Activated naive CD4-positive, alpha-beta T cell treated with anti-CD3 and anti-CD28 coated beads for 36 hours (primary cell): Measurements from ENCODE around the gene SLC25A31. TPM values are rescaled to one million over a fixed set of nuclear protein-coding genes. Genes with fewer than 3 reads are reported as not detected.

Source experiments
- CTCF ChIA-PET: fragments of 350-600 bp; sonication (Branson Sonifier 250); formaldehyde crosslinking; loops from one replicate; lab custom pipeline; 2021; ENCODE audit warnings: antibody characterized with exemption; lab: Charles Lee
- DNase-seq: peaks from one replicate; pipeline ENCODE4 v3.0.0-alpha.2; 2020
- H3K27ac Mint-ChIP-seq: one replicate; pipeline ENCODE4 v1.8.0; 2021; ENCODE audit warnings: mild to moderate bottlenecking, mixed read lengths
- H3K27me3 Mint-ChIP-seq: one replicate; pipeline ENCODE4 v1.8.0; 2021; ENCODE audit warnings: low read depth, mixed read lengths
- H3K36me3 Mint-ChIP-seq: one replicate; pipeline ENCODE4 v1.8.0; 2021; ENCODE audit warnings: low read depth, mixed read lengths
- H3K4me1 Mint-ChIP-seq: one replicate; pipeline ENCODE4 v1.8.0; 2021; ENCODE audit warnings: low read depth, mixed read lengths
- H3K4me3 Mint-ChIP-seq: one replicate; pipeline ENCODE4 v1.8.0; 2021; ENCODE audit warnings: mild to moderate bottlenecking, moderate library complexity, mixed read lengths
- H3K9me3 Mint-ChIP-seq: one replicate; pipeline ENCODE4 v1.8.0; 2021; ENCODE audit warnings: mixed read lengths
- intact Hi-C: fragments of 100-400 bp; cut with micrococcal nuclease; formaldehyde crosslinking; loops from one replicate; pipeline ENCODE4 v1.15.1; 2023
- total RNA-seq, 2 experiments: library from RNA; stranded (reverse); gene quantifications; one replicate each; pipeline ENCODE4 v1.2.3, GENCODE V29; 2021

The SLC25A31 gene
- total RNA-seq: not detected

DNA sequence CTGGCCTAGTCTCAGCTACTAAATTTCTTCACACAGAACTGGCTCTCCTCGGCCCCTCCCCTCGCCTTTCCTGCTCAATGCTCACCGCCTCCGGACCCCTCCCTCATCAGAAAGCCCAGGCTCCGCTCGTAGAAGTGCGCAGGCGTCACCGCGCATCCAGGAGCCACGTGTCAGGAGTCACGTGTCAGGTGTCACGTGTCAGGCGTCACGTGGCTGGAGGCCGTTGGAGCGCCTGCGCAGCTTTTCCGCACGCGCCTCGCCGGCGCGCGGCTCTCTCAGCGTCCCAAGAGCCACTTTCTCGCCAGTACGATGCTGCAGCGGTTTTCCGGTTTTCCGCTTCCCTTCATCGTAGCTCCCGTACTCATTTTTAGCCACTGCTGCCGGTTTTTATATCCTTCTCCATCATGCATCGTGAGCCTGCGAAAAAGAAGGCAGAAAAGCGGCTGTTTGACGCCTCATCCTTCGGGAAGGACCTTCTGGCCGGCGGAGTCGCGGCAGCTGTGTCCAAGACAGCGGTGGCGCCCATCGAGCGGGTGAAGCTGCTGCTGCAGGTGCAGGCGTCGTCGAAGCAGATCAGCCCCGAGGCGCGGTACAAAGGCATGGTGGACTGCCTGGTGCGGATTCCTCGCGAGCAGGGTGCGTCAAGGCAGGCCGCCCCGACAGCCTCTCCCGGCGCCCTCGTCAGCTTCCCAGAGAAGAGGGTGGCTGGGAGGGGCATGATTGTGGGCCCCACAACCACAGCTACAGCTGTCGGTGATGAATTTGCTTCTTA lies at the start of gene SLC25A31:
Gene SLC25A31 (plus strand): TSS at position 259 of the 772 bp plus-strand sequence. CDS start 146 bp downstream, at position 405.
- Mint-ChIP-seq H3K36me3 (no peaks in the 10 kb centered on the region), H3K27ac (no peak within 1 kb of the TSS), H3K9me3 (no peaks in the 10 kb centered on the region), H3K27me3 (peaks cover 2% of the 10 kb centered on the region), H3K4me3 (no peak within 1 kb of the TSS), H3K4me1 (no peaks in the 10 kb centered on the region)
- no peak for DNase-seq
- CTCF ChIA-PET: no interaction called here
- intact Hi-C loops: loop anchor here (5.0 kb wide), 1 partner anchor 193 kb away; no protein-coding TSS in a partner anchor

DNA sequence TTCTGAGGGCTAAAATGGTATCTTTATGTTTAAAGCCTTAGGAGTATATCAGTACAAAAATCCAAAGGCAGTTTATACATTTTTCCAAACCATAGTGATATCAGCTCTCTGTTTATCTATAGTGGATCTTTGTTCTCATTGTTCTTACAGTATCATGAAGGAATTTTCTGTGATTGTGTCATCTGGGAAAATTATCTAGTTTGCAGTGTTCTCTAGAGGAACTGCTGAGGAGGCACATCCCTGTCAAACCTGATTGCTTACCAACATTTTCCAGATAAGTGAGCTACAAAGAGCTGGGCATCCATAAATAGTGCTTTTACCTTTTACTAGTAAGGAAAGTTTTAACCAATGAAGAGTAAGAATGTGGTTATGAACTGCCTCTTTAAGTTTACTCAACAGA lies 44.9 kb upstream of the SLC25A31 start:
- CTCF ChIA-PET: no interaction called here
- peaks cover 2% of the 10 kb centered on the region for H3K27me3 Mint-ChIP-seq
- no peak overlapping the region for H3K4me3 Mint-ChIP-seq
- no peak for DNase-seq
- H3K4me1 Mint-ChIP-seq: no peaks in the 10 kb centered on the region
- intact Hi-C loops: no loop called here
- H3K36me3 Mint-ChIP-seq: no peaks in the 10 kb centered on the region
- H3K9me3 Mint-ChIP-seq: no peaks in the 10 kb centered on the region
- no peak overlapping the region for H3K27ac Mint-ChIP-seq

DNA sequence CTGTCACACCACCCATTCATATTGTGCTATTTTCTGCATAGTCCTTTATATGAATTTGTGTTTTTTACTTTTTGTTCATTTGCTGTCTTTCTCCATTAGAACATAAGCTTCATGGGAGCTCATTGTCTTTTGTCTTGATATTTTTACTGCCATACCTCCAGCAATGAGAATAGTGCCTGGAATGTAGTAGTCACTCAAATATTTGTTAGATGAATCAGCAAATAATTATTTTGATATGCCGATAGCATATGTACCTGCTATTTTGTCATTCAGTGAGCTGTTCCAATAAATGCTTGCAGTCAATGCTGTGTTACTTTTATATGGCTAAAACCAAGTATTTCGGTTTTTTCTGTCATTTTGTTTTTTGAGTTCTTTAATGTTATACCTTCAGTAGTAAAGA lies 43.5 kb upstream of the SLC25A31 start:
- peaks cover 2% of the 10 kb centered on the region for H3K27me3 Mint-ChIP-seq
- intact Hi-C loops: no loop called here
- H3K4me1 Mint-ChIP-seq: no peaks in the 10 kb centered on the region
- H3K4me3 Mint-ChIP-seq: no peak overlapping the region
- CTCF ChIA-PET: interaction anchor here (0.5 kb wide), 1 partner anchor 1068 kb away, joined by 3 read pairs; no protein-coding TSS in a partner anchor
- no peak overlapping the region for H3K27ac Mint-ChIP-seq
- DNase-seq: no peak
- H3K9me3 Mint-ChIP-seq: no peaks in the 10 kb centered on the region
- H3K36me3 Mint-ChIP-seq: no peaks in the 10 kb centered on the region

DNA sequence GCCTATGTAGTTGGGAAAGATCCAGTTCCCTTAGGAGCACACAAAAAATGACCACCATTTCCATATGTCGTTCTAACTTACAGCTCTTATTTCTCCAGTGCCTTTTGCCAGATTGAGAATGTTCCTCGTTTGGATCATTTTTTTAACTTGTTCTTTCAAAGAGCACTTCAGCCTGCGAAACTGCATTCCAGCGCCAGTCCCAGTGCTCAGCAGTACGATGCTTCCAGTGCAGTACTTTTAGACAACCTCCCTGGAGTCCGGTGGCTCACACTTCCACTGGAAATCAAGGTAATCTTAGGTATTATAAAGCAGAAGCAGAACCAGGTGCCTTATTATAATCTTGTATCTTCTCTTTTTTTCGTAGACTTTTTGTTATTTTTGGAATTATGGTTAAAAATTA lies 42.6 kb upstream of the SLC25A31 start:
- H3K27ac Mint-ChIP-seq: no peak overlapping the region
- H3K4me1 Mint-ChIP-seq: no peaks in the 10 kb centered on the region
- no peaks in the 10 kb centered on the region for H3K36me3 Mint-ChIP-seq
- no peaks in the 10 kb centered on the region for H3K9me3 Mint-ChIP-seq
- peaks cover 2% of the 10 kb centered on the region for H3K27me3 Mint-ChIP-seq
- H3K4me3 Mint-ChIP-seq: no peak overlapping the region
- DNase-seq: no peak
- intact Hi-C loops: no loop called here
- CTCF ChIA-PET: no interaction called here

DNA sequence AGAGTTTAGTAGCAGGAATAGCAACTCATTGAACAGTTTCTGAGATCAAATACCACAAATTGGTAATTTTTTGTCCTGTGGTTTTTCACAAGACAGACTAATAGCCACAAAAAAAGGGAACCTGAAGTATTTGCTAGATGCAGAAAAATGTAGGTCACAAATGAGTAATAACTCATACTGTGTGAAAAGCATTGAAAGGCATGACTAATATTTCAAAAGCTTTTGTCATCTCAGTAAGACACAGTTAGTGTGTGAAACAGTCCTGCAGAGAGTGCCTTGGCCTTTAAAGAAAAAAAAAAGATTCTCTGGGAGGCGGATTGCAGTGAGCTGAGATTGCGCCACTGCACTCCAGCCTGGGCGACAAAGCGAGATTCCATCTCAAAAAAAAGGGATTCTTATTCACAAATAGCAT lies 31.4 kb upstream of the SLC25A31 start:
- no peak for DNase-seq
- H3K27me3 Mint-ChIP-seq: peaks cover 8% of the 10 kb centered on the region
- no peaks in the 10 kb centered on the region for H3K36me3 Mint-ChIP-seq
- intact Hi-C loops: no loop called here
- no peak overlapping the region for H3K4me3 Mint-ChIP-seq
- no peak overlapping the region for H3K27ac Mint-ChIP-seq
- H3K9me3 Mint-ChIP-seq: peaks cover 6% of the 10 kb centered on the region
- CTCF ChIA-PET: no interaction called here
- H3K4me1 Mint-ChIP-seq: no peaks in the 10 kb centered on the region

DNA sequence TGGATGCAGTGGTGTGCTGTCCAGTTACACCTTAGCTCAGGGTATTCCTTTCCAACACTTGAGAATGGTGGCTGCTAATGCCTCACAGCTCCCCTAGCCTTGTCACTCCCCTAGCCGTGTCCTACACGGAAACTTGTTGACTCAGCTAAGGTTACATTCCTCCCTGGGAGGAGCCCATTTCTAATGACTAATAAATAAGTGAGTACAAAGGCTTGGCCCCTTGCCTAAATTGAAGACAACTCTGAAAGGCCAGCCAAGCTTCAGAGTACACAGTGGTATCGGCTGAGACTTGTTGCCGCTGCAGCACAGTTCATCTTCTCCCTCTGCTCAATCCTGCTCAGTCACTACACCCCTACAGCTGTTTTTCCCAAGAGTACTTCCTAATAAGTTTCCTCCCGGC lies 21.2 kb upstream of the SLC25A31 start:
- Mint-ChIP-seq H3K9me3 (no peaks in the 10 kb centered on the region), H3K27ac (no peak overlapping the region), H3K4me3 (no peak overlapping the region), H3K4me1 (no peaks in the 10 kb centered on the region), H3K36me3 (no peaks in the 10 kb centered on the region), H3K27me3 (peaks cover 3% of the 10 kb centered on the region)
- CTCF ChIA-PET: no interaction called here
- intact Hi-C loops: no loop called here
- no peak for DNase-seq

DNA sequence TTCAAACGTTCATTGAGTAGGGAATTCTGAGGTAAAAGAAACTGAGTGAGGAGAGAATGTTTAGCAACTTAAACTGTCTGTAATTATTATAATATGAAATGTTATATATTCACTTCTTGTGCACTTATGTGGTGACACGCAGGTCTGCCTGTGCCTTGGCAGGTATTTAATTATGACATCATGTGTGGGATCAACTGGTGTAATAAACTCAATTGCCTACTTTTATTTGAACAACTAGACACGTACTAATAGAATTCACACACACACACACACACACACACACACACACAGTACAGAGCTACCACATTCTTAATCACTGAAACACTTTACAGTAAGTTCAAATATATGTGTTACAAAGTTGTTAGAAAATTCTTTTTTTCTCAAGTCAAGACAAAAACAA lies 20.7 kb upstream of the SLC25A31 start:
- H3K4me1 Mint-ChIP-seq: no peaks in the 10 kb centered on the region
- no peak overlapping the region for H3K27ac Mint-ChIP-seq
- no peaks in the 10 kb centered on the region for H3K9me3 Mint-ChIP-seq
- H3K27me3 Mint-ChIP-seq: peaks cover 4% of the 10 kb centered on the region
- H3K36me3 Mint-ChIP-seq: no peaks in the 10 kb centered on the region
- intact Hi-C loops: no loop called here
- no peak overlapping the region for H3K4me3 Mint-ChIP-seq
- CTCF ChIA-PET: no interaction called here
- DNase-seq: no peak

DNA sequence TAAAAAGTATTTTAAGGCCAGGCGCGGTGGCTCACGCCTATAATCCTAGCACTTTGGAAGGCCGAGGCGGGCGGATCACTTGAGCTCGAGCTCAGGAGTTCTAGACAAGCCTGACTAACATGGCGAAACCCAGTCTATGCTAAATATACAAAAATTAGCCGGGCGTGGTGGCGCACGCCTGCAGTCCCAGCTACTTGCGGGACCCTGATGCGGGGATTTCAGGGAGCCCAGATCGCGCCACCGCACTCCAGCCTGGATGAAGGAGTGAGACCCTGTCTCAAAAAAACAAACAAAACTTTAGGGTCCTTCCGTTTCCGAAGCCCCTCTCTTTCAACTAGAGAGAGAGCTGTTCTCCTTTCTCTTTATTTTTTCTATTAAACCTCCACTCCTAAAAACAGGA lies 1.2 kb downstream of the SLC25A31 start:
- Mint-ChIP-seq H3K27me3 (peaks cover 2% of the 10 kb centered on the region), H3K27ac (no peak overlapping the region), H3K4me3 (no peak overlapping the region), H3K9me3 (no peaks in the 10 kb centered on the region), H3K36me3 (no peaks in the 10 kb centered on the region), H3K4me1 (no peaks in the 10 kb centered on the region)
- no peak for DNase-seq
- intact Hi-C loops: loop anchor here (5.0 kb wide), 1 partner anchor 194 kb away; no protein-coding TSS in a partner anchor
- CTCF ChIA-PET: interaction anchor here (0.6 to 1.1 kb wide), 2 partner anchors 11 to 98 kb away, joined by 3 to 5 read pairs; partner anchors contain the start of gene INTU

DNA sequence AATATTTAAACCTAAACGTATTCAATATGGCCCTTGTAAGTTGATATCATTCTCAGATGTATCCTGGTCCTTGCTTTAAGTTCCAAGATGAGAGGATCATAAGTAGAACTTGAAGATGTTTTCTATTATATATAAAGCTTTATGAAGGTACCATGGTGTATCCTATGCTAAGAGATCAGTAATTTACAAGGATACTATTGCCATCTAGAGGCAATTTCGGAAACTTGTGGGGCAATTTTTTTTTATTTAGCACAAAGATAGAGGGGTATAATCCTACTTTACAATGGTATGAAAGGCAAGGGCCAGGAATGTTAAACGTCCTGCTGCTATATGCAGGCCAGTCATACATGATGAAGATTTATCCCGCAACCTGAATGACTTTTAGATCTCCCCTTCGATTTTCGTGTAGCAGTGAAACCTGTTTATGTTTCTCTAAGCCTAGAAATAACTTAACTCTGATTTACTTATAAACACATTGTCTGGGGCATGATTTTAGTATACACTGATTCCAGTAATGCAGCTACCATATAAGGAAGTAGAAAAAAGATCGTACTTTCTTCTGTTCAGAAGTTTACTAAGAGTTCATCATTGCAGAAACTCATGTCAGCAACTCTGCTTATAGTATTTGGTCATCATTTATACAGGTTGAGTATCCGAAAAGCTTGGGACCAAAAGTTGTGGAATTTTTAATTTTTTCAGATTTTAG lies 2.6 kb downstream of the SLC25A31 start:
- no peaks in the 10 kb centered on the region for H3K9me3 Mint-ChIP-seq
- H3K27me3 Mint-ChIP-seq: peaks cover 7% of the 10 kb centered on the region
- CTCF ChIA-PET: interaction anchor here (0.9 to 2.0 kb wide), 8 partner anchors 12 to 146 kb away, joined by 3 to 8 read pairs (median 4); no protein-coding TSS in a partner anchor
- DNase-seq: no peak
- intact Hi-C loops: loop anchor here (1.0 to 5.0 kb wide), 2 partner anchors 127 to 195 kb away; no protein-coding TSS in a partner anchor
- no peak overlapping the region for H3K4me3 Mint-ChIP-seq
- no peaks in the 10 kb centered on the region for H3K36me3 Mint-ChIP-seq
- H3K4me1 Mint-ChIP-seq: no peaks in the 10 kb centered on the region
- H3K27ac Mint-ChIP-seq: no peak overlapping the region

DNA sequence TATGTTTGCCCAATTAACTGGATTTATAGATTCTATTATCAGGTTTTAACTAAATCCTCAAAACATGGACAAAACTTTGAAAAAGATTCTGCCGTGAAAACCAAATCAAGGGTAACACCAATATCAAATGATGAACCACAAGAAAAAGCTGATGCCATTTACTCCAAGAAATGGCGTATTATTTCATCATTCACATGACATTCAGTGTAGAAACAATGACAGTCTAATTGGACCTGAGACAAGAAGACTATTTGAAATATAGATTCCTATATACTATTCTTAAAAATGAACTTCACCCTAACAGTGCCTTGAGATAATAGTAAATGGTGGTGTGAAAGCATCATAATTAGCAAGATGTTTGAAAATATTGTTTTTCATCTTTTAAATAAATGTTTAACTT lies 4.8 kb downstream of the SLC25A31 start:
- H3K4me3 Mint-ChIP-seq: no peak overlapping the region
- H3K27me3 Mint-ChIP-seq: peaks cover 8% of the 10 kb centered on the region
- no peaks in the 10 kb centered on the region for H3K9me3 Mint-ChIP-seq
- no peak overlapping the region for H3K27ac Mint-ChIP-seq
- no peaks in the 10 kb centered on the region for H3K4me1 Mint-ChIP-seq
- intact Hi-C loops: loop anchor here (5.0 kb wide), 1 partner anchor 198 kb away; no protein-coding TSS in a partner anchor
- CTCF ChIA-PET: interaction anchor here (0.5 kb wide), 1 partner anchor 1359 kb away, joined by 3 read pairs; no protein-coding TSS in a partner anchor
- H3K36me3 Mint-ChIP-seq: no peaks in the 10 kb centered on the region
- no peak for DNase-seq

DNA sequence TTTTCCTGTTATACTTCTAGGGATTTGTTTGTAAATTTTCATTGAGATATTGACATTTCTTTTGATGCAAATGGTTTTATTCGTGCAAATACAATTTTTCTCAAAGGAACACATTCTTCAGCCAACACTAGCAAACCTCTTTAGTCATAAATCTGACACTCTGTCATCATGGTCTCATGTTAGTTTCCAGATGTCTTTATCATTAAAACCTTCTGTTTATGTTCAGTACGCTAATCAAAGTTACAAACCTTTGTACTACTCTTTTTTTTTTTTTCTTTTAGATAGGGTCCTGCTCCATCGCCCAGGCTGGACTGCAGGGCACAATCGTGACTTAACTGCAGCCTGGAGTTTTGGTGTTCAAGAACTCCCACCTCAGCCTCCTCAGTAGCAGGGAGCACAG lies 7.1 kb downstream of the SLC25A31 start:
- Mint-ChIP-seq H3K27ac (no peak overlapping the region), H3K27me3 (peaks cover 9% of the 10 kb centered on the region), H3K4me3 (no peak overlapping the region), H3K36me3 (no peaks in the 10 kb centered on the region), H3K4me1 (no peaks in the 10 kb centered on the region), H3K9me3 (peaks cover 3% of the 10 kb centered on the region)
- intact Hi-C loops: no loop called here
- CTCF ChIA-PET: interaction anchor here (0.6 to 1.1 kb wide), 2 partner anchors 8 to 28 kb away, joined by 3 read pairs; no protein-coding TSS in a partner anchor
- no peak for DNase-seq

DNA sequence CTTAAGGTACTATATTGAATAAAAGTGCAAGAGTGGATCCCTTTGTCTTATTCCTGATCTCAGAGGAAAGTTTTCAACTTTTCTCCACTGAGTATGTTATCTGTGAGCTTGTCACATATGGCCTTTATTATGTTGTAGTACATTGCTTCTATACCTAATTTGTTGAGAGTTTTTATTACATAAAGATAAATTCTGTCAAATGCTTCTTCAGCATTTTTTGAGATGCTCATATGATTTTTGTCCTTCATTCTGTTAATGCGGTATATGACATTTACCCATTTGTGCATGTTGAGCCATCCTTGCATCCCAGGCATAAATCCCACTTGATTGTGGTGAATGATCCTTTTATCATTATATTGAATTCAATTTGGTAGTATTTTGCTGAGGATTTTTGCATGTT lies 11.0 kb downstream of the SLC25A31 start:
- H3K36me3 Mint-ChIP-seq: no peaks in the 10 kb centered on the region
- no peaks in the 10 kb centered on the region for H3K4me1 Mint-ChIP-seq
- intact Hi-C loops: no loop called here
- H3K27ac Mint-ChIP-seq: no peak overlapping the region
- no peak for DNase-seq
- H3K9me3 Mint-ChIP-seq: peaks cover 3% of the 10 kb centered on the region
- H3K4me3 Mint-ChIP-seq: no peak overlapping the region
- peaks cover 13% of the 10 kb centered on the region for H3K27me3 Mint-ChIP-seq
- CTCF ChIA-PET: no interaction called here
